GM19025 (cell line): ENCODE results near the gene CLEC18A.
"Not testable (repeated sequence)": the region's sequence is repeated elsewhere in the genome, so short reads cannot be mapped to it uniquely, and the experiment has no call there.

Experiments
- ATAC-seq: cut with Tn5 transposase; IDR thresholded peaks from one replicate; pipeline ENCODE4 v1.9.1; 2021; ENCODE audit warnings: mild to moderate bottlenecking, low read depth, moderate library complexity; ENCODE audit not compliant: unreplicated experiment

CLEC18A gene

DNA sequence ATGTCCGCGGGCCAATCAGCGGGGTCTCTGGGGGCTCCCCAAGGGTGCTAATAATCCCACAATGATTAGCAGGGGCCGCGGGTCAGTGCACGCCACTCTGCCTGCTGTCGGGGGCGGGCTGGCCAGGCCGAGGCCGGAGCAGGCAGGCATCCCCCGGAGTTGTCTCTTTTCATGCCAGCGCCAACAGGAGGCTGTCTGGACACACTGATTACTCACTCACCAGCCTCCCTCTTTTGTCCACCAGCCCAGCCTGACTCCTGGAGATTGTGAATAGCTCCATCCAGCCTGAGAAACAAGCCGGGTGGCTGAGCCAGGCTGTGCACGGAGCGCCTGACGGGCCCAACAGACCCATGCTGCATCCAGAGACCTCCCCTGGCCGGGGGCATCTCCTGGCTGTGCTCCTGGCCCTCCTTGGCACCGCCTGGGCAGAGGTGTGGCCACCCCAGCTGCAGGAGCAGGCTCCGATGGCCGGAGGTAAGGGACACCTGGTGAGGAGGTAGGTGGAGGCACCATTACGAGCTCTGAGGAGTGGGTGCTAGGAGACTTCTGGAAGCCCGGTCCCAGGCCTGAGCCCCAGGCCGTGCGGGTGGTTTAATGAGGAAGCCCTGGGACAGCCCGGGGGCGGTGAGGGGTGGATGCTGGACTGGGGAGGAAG lies at the start of gene CLEC18A:
Gene CLEC18A (plus strand): TSS at position 318 of the 655 bp plus-strand sequence. CDS start 33 bp downstream, at position 351.
- not testable (repeated sequence) for ATAC-seq

DNA sequence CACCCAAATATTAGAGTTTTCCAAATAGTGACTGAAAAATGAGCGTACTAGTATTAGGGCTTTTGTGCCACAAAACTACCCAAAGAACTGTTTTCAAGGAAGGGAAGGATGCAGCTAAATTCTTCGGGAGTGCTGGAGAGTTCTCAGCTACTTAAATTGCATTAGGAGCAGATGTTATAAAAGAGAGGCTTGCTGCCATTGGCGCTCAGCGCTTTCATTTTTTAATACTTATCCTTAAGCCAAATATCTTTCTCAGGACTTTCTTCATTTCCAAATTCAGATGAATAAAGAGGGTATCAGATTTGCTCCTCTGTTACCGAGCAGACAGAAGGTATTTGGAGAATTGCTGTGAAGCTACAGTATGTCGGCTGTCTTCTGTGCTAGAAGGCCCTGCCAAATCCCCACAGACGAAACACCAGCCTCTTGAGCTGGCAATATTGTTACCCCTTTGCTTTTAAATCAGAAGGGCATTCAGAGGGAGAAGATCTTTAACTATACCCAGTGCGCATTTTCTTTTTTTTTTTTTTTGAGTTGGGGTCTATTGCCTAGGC lies 47.2 kb upstream of the CLEC18A start:
- ATAC-seq = no peak

DNA sequence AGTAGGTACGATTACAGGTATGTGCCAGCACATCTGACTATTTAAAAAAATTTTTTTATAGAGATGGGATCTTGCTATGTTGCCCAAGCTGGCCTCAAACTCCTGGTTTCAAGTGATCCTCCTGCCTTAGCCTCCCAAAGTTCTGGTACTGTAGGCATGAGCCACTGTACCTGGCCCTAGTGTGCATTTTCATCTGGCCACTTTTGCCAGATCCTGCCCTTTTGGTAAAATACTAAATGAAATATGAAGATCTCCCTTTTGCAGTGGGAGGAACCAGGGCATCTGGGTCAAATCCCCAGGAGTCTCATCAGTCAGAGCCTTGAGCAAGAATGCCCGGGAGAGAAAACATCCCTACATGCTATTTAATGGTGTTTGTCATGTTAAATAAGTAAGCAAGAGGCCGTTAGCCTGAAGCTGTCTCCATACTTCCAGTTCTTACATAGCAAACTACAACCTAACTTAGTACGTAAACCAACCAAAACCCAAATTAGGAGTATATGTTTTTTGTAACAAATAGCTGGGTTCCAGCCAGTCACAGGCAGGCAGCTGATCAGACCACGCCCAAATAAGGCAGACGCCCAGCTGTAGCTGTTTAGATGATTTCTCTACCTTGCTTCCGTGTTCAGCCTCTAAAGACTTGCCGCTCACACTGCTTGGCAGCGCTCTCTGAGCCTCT lies 46.5 kb upstream of the CLEC18A start:
- no peak for ATAC-seq

DNA sequence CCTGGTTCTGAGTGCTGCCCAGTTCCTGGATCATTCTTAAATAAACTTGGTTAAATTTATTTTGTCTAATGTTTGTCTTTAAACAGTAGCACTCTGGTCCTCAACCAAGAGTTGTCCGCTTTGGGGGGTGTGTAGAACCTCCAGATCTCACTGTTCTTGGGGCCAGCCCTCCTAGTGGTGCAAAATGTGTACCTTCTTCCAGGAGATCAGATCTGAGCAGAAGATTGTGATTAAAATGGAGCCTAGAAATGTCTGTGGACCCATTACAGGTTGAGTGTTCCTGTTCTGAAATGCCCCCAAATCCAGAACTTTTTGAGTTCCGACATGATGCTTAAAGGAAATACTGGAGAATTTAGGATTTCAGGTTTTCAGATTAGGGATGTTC lies 46.0 kb upstream of the CLEC18A start:
- ATAC-seq = no peak

DNA sequence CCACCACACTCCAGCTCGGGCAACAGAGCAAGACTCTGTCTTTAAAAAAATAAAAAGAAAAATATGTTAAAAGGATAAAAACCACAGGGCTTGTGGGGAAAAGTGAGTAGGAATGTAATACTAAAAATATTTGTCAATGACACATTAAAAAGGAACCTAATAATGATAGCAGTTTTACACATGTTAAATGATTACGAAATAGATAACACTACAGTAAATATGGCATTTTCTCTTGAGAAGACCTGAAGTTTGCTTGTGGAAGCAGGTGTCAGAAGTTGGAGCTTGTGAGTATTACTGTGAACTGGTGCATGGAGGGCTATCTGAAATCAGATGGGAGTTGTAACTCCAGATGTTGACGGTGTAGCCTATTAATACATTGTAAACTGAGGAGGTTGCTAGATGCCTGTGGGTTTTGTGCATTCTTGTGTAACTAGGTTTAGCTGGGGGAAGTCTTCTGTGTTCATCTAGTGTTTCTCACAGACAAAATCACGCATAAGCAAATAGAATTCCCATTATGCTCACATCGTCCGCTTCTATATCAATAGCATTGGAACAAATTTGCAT lies 44.2 kb upstream of the CLEC18A start:
- no peak for ATAC-seq

DNA sequence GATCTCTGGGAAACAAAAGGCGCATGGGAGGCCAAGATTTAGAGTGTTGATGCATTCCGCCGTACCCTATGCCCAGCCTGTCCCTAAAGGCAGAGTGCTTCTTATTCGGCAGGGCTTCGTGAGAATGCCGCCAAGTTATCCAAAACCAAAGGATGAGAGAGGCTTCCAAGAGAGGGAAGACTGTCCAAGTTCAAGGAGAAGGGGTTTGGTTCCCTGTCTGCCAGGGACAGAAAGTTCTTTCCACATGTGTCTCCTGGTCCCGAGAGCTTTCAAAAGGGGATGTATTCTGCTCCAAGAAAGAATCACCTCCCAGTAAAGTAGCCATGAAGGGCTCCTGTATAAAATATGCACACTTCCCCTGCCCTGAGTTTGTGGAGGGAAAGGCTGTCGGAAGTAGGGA lies 42.1 kb upstream of the CLEC18A start:
- ATAC-seq = no peak

DNA sequence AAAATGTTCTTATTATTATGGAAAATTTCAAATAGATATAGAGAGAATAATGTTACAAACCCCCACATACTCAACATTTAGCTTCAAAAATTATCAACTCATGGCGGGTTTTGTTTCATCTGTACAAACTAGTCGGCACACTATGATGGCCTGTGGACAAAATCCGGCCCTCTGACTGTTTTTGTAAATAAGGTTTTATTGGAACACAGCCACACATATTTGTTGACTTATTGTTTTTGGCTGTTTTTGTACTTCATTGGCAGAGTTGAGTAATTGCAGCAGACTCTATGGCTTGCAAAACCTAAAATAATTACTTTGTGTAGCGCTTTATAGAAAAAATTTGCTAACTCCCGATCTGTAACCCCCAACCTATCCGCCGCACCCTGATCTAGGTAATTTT lies 41.4 kb upstream of the CLEC18A start:
- no peak for ATAC-seq

DNA sequence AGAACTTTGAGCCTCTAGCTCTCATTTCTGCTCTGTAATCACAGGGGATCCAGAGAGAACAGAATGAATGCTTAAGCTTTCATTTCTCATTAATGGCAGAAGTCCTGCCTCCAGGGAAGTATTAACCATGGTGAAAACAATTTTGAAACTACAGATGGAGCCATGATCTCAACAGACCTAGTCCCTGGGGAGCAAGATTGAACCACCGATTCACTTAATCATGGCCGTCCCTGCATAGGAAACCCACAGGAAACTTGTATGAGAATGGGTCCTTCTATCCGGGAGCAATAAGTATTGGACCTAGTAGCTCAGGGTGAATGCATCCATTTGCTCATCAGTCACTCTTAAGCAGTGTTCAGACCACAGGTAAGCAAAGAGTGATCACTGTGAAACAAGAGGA lies 40.2 kb upstream of the CLEC18A start:
- ATAC-seq = no peak

DNA sequence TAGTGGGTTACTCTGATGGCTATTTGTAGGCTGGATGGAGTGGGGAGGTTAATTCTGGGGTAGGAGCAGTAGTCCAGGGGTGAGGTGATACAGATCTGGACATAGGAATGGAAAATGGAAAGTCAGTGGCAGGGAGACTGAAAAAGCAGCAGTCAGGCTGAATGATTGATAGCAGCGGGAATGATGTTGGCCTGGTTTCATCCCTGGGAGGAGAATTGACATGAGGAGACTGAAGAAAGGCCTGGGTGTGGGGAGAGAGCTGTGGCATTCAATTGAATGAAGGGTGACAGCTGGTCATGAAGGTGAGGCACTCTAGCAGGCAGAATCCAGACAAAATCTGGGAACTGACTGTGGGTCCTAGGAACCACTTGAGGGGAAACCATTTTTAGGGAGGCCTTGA lies 34.7 kb upstream of the CLEC18A start:
- no peak for ATAC-seq

DNA sequence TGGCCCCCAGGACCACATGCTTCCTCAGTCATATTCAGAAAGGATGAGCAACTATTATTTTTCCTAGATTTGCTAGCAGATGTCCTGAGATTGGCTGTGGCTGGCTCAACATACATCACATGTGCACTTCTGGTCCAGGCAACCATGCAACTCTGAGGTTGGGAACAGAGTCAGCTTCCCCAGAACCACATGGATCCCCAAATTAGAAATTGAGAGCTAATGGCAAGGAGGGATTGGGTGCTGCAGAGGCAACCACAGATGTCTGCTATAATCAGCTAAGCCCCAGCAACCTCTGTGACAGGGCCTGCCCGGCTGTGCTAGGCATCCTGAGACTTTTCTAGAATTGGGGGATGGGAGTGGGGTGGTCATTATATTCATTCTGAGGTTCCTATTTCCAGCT lies 33.8 kb upstream of the CLEC18A start:
- ATAC-seq = no peak

DNA sequence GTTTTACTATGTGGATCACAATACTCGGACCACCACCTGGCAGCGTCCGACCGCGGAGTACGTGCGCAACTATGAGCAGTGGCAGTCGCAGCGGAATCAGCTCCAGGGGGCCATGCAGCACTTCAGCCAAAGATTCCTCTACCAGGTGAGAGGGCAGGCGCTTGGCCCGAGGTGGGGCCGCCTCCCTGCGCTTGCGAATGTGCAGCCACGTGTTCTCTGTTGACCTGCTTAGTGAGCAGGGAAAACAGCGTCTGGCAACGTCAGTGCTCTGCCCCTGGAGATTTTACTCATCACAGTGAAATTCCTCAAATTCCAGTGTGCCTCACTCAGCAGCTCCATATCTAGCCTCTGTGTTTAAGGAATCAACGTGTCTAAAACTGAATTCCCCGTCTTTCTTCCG lies 33.4 kb upstream of the CLEC18A start:
- no peak for ATAC-seq

DNA sequence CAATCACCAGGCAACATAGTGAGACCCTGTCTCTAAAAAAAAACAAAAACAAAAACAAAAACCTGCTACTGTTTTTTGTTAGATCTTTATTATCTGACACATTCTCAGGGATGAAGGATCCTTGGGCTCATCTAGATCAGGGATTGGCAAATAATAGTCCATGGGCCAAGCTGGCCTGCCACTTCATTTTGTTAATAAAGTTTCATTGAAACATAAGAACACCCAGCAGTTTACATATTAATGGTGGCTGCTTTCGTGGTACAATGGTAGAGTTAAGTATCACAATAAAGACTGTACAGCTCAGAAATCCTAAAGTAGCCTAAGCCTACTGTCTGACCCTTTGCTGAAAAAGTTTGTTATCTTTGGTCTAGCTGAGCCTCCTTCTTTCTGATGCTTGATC lies 32.9 kb upstream of the CLEC18A start:
- no peak for ATAC-seq

DNA sequence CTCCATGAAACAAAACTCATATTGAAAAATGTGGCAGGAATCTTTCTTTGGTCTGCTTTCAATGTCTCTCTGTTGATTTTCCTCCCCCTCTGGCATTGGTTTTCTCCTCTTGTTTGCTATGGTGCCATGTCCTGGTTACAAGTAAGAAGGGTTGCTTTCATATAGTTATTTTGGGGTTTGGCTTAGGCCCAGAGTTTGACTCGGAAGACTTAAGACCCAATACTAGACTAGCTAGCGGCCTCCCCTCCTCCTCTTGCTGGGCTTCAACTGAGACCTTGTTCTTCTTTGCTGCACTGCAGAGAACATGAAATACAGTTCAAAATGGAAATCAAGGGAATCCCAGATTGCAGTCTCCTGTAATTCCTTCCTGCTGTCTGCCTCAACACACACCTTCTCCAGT lies 30.0 kb upstream of the CLEC18A start:
- no peak for ATAC-seq

DNA sequence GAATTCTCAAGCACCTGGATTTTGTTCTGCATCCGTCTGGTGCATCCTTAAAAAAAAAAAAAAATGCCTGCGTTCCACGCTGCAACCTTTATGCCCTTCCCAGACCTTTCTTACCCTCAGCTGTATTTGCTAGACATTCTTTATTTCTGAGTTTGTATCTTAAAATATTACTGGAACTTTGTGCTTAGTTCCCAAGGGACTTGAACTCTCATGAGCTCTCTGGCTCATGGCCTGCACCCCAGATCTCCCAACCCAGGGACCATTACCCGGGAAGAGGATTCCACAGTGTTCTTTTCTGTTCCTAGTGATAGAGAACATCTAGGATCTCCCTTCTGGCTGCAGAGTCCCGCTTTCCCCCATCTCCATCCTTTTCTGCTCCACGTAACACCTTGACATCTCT lies 28.9 kb upstream of the CLEC18A start:
- no peak for ATAC-seq

DNA sequence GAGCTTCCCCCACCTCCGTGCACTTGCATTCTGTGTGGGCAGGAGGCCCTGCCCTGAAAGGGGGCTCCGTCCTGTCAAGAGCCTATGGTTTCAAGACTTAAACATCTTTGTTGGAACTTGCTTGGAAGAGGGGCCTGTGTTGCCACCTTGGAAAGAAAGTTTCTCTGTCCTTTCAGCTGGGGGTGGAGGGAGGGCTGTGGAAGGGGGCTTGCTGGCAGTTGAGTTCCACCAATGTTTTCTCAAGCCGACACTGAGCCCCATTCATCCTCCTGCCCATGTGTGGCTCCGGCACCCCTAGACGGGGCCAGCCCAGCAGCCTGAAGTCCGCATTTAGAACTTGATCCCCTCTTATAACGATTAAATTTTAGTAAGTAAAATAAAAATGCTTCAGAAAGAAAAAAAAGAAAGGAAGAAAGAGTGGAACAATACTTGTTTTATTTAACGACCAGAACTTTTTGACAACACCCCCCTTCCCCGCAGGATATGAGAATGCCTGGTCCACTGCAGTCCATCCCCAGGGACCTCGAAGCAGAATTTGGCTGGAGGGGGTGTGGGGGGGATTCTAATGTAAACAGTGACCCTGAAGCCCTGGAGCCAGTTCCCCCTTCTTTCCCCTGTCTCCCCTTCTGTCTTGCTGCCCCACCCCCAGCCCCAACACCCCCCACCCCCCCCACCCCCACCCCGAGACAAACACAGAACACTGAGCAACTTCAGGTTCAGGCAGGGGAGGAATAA lies 26.9 kb upstream of the CLEC18A start:
- no peak for ATAC-seq

DNA sequence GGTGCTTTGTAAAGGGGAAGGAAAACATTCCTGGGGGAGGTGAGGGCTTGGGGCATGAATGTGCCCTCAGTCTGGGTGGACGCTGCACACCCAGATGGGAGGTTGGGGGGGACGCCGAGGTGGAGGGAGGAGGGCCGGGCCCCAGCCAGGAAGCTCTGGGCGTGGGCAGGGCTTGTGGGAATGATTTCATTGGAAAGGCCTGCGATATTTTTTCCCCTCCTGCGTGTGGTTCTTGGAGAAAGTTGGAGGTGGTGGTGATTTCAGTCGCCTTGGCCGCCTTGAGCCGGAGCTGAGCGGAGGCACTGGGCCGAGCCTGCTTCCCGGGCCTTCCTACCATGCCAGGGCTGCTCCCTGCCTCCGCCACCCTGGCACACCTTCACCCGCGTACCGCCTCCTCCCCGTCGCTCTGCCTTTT lies 26.4 kb upstream of the CLEC18A start:
- no peak for ATAC-seq

DNA sequence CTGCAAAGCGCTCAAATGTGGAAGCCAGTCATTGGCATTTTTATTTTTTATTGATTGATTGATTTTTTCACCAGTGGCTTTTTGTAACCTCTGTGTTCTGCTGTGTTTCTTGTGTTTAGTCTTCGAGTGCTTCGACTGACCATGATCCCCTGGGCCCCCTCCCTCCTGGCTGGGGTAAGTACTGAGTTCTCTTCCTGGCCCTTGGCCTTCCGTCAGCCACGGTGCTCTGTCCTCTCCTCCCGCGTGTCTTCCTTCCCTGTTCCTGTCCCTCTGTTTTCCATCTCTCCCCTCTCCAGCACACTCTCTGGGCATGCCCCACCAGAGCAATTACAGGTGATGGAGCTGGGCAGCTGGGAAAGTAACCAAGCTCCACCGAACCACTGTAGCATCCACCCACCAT lies 25.8 kb upstream of the CLEC18A start:
- ATAC-seq = no peak

DNA sequence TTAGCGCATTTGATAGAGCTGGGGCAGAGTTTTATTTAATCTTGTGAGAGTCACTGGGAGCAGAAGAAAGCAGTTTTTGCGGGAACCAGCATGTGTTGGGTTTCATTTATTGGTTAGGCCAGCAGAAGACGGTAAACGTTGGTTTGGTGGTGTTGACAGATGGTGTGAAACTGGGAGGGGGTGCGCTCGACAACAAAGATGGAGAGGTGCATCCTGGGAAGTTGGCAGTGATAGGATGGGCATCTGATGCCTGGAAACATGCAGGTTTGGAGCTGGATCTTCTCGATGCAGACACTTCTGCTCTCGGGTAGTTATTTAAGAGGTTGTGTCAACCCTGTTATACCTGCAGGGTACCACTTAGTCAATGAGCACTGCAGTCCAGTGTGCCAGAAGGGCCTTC lies 24.9 kb upstream of the CLEC18A start:
- no peak for ATAC-seq

DNA sequence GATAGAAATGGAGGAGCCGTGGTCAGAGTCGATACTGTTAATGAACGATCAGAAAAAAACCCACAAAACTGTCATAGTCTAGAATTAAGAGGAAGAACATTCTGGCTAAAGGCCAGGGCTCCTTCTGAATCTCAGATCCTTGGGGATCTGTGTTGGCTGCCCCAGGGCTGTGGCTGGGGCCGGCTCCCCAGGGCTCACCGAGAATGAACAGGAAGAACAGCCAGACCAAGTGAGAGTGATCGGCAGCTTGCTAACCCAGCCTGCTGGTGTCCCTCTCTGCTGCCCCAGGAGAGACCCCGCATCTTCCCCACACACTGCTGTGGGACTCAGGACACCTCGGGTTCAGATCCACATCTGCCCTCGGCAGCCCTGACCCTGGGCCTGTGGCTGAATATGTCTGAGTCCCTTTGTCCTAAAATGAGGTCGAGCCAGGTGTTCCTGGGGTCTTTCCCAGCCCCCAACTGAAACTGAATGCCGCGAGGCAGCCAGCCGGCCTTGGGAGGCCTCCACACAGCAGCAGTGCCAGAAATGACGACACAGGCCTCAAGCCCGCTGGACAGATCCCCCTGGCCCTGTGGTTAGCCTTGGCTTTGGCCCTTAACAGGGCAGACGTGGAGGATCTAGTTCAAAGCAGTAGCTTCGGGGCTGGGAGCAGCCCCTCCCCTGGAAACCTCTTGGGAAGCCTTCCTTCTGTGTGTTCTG lies 23.9 kb upstream of the CLEC18A start:
- ATAC-seq = no peak

DNA sequence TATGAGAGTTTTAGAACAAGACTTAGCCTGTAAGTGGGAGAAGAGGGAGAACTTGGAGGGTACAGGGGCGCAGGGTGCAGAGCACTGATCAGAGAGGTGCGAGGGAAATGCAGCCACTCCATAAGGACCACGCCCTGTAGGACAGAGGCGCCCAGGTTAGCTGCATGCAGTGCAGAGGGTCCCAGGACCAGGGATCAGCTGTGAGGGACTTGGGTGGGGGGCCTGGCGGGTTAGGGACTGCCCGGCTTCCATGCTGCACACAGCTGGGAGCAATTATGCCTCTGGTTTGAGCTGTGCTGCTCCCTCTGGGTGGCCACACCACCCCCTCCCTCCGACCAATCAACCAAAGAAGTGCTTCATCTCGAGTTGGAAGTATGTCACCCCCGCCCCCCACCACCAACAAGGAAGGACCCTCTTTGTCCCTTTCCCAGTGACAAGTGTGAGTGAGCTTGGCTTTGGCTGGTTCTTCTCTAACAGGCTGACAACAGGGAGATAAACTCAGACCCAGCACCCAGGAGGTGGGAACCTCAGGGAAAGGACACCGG lies 22.2 kb upstream of the CLEC18A start:
- no peak for ATAC-seq
